ENCODE results near the gene LAMA5.

Gene LAMA5

GRCh38 chr20:62354811-62355341 lies 12.2 kb downstream of the LAMA5 start:
- DNase-seq = no peak
- no peak overlapping the region for H3K4me3 ChIP-seq (ENCODE audit: low read length)
- no peak overlapping the region for H3K27ac ChIP-seq (ENCODE audit: low read length)
- no peaks in the 10 kb centered on the region for H4K20me1 ChIP-seq (ENCODE audit: insufficient read depth, low read length)
- H3K79me2 ChIP-seq (ENCODE audit: low read length) = peaks cover 33% of the 10 kb centered on the region
- no peak overlapping the region for H3K9ac ChIP-seq (ENCODE audit: low read length)
- H3K9me3 ChIP-seq (replicated peaks; ENCODE audit: insufficient read depth, low read length) = no peaks in the 10 kb centered on the region
- H2AFZ ChIP-seq (ENCODE audit: low read length) = no peak overlapping the region
- no peaks in the 10 kb centered on the region for H3K4me1 ChIP-seq (ENCODE audit: low read length)
- no peaks in the 10 kb centered on the region for H3K36me3 ChIP-seq (replicated peaks; ENCODE audit: insufficient read depth, low read length)
- no peak overlapping the region for H3K4me2 ChIP-seq (ENCODE audit: low read depth, low read length)
- no peaks in the 10 kb centered on the region for H3K9me2 ChIP-seq (replicated peaks; ENCODE audit: insufficient read depth, low read length)
- H3F3A ChIP-seq (ENCODE audit: insufficient read depth, low read length) = no peaks in the 10 kb centered on the region
- no peaks in the 10 kb centered on the region for H3K27me3 ChIP-seq (replicated peaks; ENCODE audit: insufficient read depth, low read length)
- no peak for TF ChIP-seq EZH2 (optimal IDR thresholded peaks at IDR 0.05; ENCODE audit: low read depth, low read length)
- no peak for TF ChIP-seq CTCF (IDR thresholded peaks at IDR 0.05; ENCODE audit: low read length)
- TF ChIP-seq EZH2phosphoT487 (IDR thresholded peaks at IDR 0.05; ENCODE audit: low read length) = no peak

- DNase-seq = no peak
- Histone ChIP-seq H3F3A (ENCODE audit: insufficient read depth, low read length) (no peaks in the 10 kb centered on the region), H3K9ac (ENCODE audit: low read length) (no peak overlapping the region), H4K20me1 (ENCODE audit: insufficient read depth, low read length) (no peaks in the 10 kb centered on the region), H3K4me1 (ENCODE audit: low read length) (no peaks in the 10 kb centered on the region), H3K9me3 (replicated peaks; ENCODE audit: insufficient read depth, low read length) (no peaks in the 10 kb centered on the region), H2AFZ (ENCODE audit: low read length) (no peak overlapping the region), H3K4me2 (ENCODE audit: low read depth, low read length) (no peak overlapping the region), H3K4me3 (ENCODE audit: low read length) (no peak overlapping the region), H3K9me2 (replicated peaks; ENCODE audit: insufficient read depth, low read length) (no peaks in the 10 kb centered on the region), H3K27ac (ENCODE audit: low read length) (no peak overlapping the region), H3K36me3 (replicated peaks; ENCODE audit: insufficient read depth, low read length) (no peaks in the 10 kb centered on the region), H3K27me3 (replicated peaks; ENCODE audit: insufficient read depth, low read length) (no peaks in the 10 kb centered on the region), H3K79me2 (ENCODE audit: low read length) (peaks cover 30% of the 10 kb centered on the region)
- TF ChIP-seq EZH2phosphoT487 (IDR thresholded peaks at IDR 0.05; ENCODE audit: low read length) (no peak), EZH2 (optimal IDR thresholded peaks at IDR 0.05; ENCODE audit: low read depth, low read length) (no peak), CTCF (IDR thresholded peaks at IDR 0.05; ENCODE audit: low read length) (no peak)
Observed at GRCh38 chr20:62354031-62354808, 12.9 kb downstream of the LAMA5 start.

- TF ChIP-seq EZH2 (optimal IDR thresholded peaks at IDR 0.05; ENCODE audit: low read depth, low read length) = no peak
- no peak for TF ChIP-seq EZH2phosphoT487 (IDR thresholded peaks at IDR 0.05; ENCODE audit: low read length)
- TF ChIP-seq CTCF (IDR thresholded peaks at IDR 0.05; ENCODE audit: low read length) = no peak
- Histone ChIP-seq H3K9ac (ENCODE audit: low read length) (no peak overlapping the region), H3K4me2 (ENCODE audit: low read depth, low read length) (no peak overlapping the region), H4K20me1 (ENCODE audit: insufficient read depth, low read length) (no peaks in the 10 kb centered on the region), H3K9me3 (replicated peaks; ENCODE audit: insufficient read depth, low read length) (no peaks in the 10 kb centered on the region), H3K4me3 (ENCODE audit: low read length) (no peak overlapping the region), H3K36me3 (replicated peaks; ENCODE audit: insufficient read depth, low read length) (no peaks in the 10 kb centered on the region), H3K79me2 (ENCODE audit: low read length) (peaks cover 24% of the 10 kb centered on the region), H3F3A (ENCODE audit: insufficient read depth, low read length) (no peaks in the 10 kb centered on the region), H3K4me1 (ENCODE audit: low read length) (no peaks in the 10 kb centered on the region), H2AFZ (ENCODE audit: low read length) (no peak overlapping the region), H3K27ac (ENCODE audit: low read length) (no peak overlapping the region), H3K9me2 (replicated peaks; ENCODE audit: insufficient read depth, low read length) (no peaks in the 10 kb centered on the region), H3K27me3 (replicated peaks; ENCODE audit: insufficient read depth, low read length) (no peaks in the 10 kb centered on the region)
- no peak for DNase-seq
Observed at GRCh38 chr20:62353289-62354030, 13.7 kb downstream of the LAMA5 start.

All from MM.1S (cell line).